ENCODE measurements around the gene CTDP1.

- TF ChIP-seq POLR2A (IDR thresholded peaks at IDR 0.05): no peak
- TF ChIP-seq CTCF (IDR thresholded peaks at IDR 0.05): no peak
These were observed 69.9 kb downstream of the CTDP1 start for GRCh38 chr18:79749251-79750191.
